HEK293T (cell line): Measurements from ENCODE around the gene DEFB131A.
"Not testable (repeated sequence)": the region's sequence is repeated elsewhere in the genome, so short reads cannot be mapped to it uniquely, and the experiment has no call there.

ENCODE experiments used
- ARNT ChIP-seq: fragments of 450-650 bp; IDR thresholded peaks from 2 replicates; pipeline ENCODE4 v1.6.1; 2017; ENCODE audit warnings: mild to moderate bottlenecking
- BHLHE40 ChIP-seq: fragments of 450-650 bp; IDR thresholded peaks from 2 replicates; pipeline ENCODE4 v1.6.1; 2016; ENCODE audit warnings: mild to moderate bottlenecking, moderate library complexity, borderline replicate concordance
- ELF4 ChIP-seq: fragments of 450-650 bp; IDR thresholded peaks from 2 replicates; pipeline ENCODE4 v1.6.1; 2017; ENCODE audit warnings: antibody characterized with exemption
- FOXA1 ChIP-seq: fragments of 450-650 bp; IDR thresholded peaks from 2 replicates; pipeline ENCODE4 v1.6.1; 2016; ENCODE audit warnings: mild to moderate bottlenecking
- FOXK2 ChIP-seq: fragments of 450-650 bp; IDR thresholded peaks from 2 replicates; pipeline ENCODE4 v1.6.1; 2016; ENCODE audit warnings: mild to moderate bottlenecking
- FOXM1 ChIP-seq: fragments of 450-650 bp; IDR thresholded peaks from 2 replicates; pipeline ENCODE4 v1.6.1; 2017; ENCODE audit warnings: mild to moderate bottlenecking, borderline replicate concordance
- NFRKB ChIP-seq: fragments of 450-650 bp; IDR thresholded peaks from 2 replicates; pipeline ENCODE4 v1.6.1; 2016; ENCODE audit warnings: mild to moderate bottlenecking, moderate library complexity
- SP1 ChIP-seq: fragments of 450-650 bp; IDR thresholded peaks from 2 replicates; pipeline ENCODE4 v1.6.1; 2017
- SUZ12 ChIP-seq: fragments of 450-650 bp; IDR thresholded peaks from 2 replicates; pipeline ENCODE4 v1.6.1; 2016; ENCODE audit warnings: mild to moderate bottlenecking
- TARDBP ChIP-seq: fragments of 450-650 bp; IDR thresholded peaks from 2 replicates; pipeline ENCODE4 v1.6.1; 2016
- ZNF384 ChIP-seq: fragments of 450-650 bp; IDR thresholded peaks from 2 replicates; pipeline ENCODE4 v1.6.1; 2016

DNA sequence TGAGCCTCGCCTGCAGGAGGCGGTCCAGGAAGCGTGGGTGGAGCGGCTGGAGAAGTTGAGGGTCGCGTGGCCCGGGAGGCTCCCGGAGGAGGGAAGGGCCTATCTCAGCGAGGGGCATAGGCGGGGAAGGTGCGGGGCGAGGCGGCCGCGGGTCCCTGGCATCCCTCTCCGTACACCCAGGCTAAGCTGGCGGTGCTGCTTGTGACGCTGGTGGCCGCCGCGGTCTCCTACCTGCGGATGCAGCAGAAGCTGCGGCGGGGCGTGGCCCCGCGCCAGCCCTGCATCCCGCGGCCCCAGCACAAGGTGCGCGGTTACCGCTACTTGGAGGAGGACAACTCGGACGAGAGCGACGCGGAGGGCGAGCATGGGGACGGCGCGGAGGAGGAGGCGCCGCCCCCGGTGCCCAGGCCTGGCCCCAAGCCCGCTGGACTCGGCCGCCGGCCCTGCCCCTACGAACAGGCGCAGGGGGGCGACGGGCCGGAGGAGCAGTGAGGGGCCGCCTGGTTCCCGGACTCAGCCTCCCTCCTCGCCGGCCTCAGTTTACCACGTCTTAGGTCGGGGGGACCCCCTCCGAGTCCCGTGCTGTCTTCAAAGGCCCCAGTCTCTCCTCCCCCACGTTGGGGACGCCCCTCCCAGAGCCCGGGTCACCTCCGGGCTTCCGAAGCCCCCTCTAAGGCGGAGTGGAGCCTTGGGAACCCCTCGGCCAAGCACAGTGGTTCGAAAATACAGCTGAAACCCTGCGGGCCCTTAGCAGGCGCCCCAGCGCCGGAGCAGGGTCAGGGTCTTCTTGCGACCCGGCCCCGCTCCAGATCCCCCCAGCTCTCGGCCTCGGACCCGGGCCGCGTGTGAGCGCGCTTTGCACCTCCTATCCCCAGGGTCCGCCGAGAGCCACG is 53.6 kb downstream of the DEFB131A start:
- not testable (repeated sequence) for TF ChIP-seq SP1, NFRKB, ARNT, ZNF384, SUZ12, FOXM1, FOXK2, BHLHE40, TARDBP, ELF4, FOXA1
